Measurements from ENCODE around the gene PPP6R2.

Gene PPP6R2, protein sequence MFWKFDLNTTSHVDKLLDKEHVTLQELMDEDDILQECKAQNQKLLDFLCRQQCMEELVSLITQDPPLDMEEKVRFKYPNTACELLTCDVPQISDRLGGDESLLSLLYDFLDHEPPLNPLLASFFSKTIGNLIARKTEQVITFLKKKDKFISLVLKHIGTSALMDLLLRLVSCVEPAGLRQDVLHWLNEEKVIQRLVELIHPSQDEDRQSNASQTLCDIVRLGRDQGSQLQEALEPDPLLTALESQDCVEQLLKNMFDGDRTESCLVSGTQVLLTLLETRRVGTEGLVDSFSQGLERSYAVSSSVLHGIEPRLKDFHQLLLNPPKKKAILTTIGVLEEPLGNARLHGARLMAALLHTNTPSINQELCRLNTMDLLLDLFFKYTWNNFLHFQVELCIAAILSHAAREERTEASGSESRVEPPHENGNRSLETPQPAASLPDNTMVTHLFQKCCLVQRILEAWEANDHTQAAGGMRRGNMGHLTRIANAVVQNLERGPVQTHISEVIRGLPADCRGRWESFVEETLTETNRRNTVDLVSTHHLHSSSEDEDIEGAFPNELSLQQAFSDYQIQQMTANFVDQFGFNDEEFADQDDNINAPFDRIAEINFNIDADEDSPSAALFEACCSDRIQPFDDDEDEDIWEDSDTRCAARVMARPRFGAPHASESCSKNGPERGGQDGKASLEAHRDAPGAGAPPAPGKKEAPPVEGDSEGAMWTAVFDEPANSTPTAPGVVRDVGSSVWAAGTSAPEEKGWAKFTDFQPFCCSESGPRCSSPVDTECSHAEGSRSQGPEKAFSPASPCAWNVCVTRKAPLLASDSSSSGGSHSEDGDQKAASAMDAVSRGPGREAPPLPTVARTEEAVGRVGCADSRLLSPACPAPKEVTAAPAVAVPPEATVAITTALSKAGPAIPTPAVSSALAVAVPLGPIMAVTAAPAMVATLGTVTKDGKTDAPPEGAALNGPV

DNA sequence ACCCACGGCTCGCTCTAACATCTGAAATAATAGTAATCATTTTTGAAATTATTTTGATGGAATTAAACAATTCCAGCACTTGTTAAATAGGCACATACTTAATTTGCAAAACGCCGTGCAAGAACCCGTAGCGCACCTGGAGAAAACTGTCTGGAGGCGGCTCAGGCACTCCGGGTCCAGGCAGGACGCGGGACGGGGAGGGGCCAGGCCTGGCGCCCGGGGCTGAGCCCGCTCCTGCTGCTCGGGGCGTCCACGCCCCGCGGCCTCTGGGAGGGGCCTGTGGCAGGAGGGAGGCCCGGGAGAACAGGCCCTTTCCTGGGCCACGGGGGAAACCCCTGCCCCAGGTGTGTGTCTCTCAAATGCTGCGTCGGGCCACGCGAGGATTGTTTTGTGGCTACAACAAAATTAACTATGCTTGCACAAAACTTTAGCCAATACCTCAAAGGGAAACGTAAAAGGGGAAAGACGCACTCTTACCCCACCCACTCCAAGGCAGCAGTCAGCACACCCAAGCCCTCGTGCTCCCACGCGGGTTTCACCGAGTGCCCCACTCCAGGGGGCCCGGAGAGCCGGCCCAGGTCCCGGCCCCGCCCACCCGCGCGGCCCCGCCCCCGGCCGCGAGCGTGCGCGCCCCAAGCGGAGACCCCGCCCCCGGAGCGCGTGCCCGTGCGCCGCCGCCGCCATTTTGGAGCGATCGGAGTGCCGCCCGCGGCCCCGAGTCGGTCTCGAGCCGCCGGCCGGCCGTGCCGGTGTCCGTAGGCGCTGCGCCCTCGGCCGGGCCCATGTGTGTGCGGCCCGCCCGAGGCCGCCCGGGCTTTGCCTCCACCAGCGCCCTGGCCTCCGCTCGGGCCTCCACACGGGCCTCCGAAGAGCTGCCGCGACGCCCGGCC, at the start of gene PPP6R2:
Gene PPP6R2 (plus strand): TSS at position 677 of the 890 bp plus-strand sequence. CDS start 50,582 bp downstream, outside the sequence.
- peaks cover 6% of the 10 kb centered on the region for H3K4me1 Mint-ChIP-seq
- no peaks in the 10 kb centered on the region for H3K9me3 Mint-ChIP-seq
- H3K36me3 Mint-ChIP-seq = peaks cover 4% of the 10 kb centered on the region
- H3K4me3 Mint-ChIP-seq = peak within 1 kb of the TSS; percentile 78
- H3K27ac Mint-ChIP-seq = peak within 1 kb of the TSS; percentile 86
- ATAC-seq = peak; percentile 83
- DNase-seq (ENCODE audit: low spot score in 2 of 2) = peak; percentile 94 to 95

DNA sequence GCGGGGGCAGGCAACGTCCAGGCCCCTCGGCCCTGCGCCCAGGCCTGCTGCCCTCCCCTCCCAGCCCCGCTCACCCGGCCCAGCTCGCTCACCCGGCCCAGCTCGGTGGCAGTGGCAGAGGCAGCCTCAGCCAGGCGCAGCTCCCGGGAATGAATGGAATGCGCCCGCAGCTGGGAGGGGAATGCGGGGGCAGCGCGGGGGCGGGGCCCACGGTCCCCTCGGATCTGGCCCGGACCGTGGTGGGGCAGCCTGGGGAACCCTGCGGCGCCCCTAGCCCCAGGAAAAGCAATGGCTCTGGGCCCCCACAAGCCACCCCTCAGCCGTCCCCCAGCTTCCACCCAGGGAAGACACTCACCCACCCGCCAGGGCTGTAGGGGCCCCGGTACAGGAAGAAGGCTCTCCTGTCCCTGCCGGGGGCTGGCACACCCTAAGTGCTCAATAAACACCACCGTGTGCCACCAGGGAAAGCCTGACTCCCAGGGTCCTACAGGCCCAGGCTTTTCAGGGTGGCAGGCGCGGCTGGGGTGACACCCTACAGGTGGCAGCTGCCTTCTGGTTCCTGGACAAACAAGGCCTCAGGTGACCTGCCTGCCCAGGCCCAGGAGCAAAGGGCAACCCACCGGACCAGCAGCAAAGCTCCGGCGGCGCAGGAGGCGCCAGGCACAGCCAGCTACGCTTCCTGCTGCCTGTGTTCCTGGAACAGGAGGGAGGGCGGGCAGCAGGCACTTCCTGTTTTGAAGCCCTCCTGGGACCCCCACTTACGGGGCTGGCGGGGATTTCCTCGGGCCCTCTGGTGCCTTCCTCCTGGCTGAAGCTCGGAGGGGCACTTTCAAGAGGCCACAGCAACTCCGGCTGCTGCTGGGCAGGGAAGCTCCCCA, 49.4 kb upstream of the PPP6R2 start:
- Mint-ChIP-seq H3K27ac (no peak overlapping the region), H3K36me3 (no peaks in the 10 kb centered on the region), H3K4me1 (peaks cover 6% of the 10 kb centered on the region), H3K9me3 (no peaks in the 10 kb centered on the region), H3K4me3 (no peak overlapping the region)
- DNase-seq (ENCODE audit: low spot score in 2 of 2) (no peak), ATAC-seq (no peak)

DNA sequence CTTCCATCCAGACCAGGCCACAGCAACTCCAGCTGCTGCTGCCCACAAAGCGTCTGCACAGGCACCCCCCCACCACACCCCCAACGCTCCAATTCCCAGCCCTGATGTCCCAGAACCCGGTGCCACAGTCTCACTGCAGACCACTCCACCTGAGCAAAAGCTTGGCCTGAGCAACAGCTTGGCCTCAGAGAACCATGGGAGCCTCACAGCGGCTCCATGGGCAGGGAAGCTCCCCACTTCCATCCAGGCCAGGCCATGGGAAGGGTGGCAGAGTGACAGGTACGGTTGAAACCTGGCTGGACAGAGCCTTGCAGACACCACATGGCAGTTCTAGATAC, 48.8 kb upstream of the PPP6R2 start:
- no peaks in the 10 kb centered on the region for H3K9me3 Mint-ChIP-seq
- no peak overlapping the region for H3K4me3 Mint-ChIP-seq
- ATAC-seq = no peak
- H3K4me1 Mint-ChIP-seq = peaks cover 6% of the 10 kb centered on the region
- H3K36me3 Mint-ChIP-seq = no peaks in the 10 kb centered on the region
- DNase-seq (ENCODE audit: low spot score in 2 of 2) = no peak
- no peak overlapping the region for H3K27ac Mint-ChIP-seq

DNA sequence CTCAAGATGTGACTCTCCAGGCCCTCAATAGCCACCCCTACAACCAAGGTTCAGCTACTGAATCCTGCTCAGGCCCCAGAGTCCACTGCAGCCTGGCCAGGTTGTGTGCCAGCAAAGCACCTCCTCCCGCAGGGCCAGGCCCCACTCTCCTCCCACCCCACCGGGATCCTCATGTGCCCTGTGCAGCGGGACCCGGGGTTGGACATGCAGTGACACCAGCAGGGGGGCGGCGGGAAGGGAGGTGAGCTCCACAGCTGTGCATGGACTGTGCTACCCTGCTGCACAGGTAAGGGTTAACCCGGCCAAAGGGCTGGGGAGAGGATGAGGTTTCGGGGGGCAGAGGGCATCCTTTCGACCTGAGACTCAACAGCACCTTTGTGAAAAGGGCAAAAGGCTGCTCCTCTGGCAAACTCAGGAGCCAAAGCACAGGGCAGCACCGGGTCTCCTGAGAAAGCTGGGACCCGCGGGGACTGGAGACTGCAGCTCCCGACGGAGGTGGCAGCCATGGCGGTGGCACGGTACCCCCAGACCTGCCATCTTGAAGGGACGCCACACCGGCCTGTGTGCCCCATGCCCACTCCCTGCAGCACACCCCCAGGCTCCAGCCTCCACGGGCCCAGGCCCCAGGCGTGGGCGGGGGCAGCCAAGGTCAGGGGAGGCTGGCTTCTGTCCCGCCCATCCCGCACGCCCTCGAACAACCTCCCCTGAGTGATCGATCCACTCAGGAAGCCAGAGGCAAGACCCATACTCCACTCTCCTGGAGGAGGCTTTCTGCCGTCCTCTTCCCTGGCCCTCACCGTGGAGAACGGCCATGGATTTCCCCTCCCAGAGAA, 46.3 kb upstream of the PPP6R2 start:
- no peaks in the 10 kb centered on the region for H3K9me3 Mint-ChIP-seq
- no peaks in the 10 kb centered on the region for H3K36me3 Mint-ChIP-seq
- no peak overlapping the region for H3K4me3 Mint-ChIP-seq
- DNase-seq (ENCODE audit: low spot score in 2 of 2) (no peak), ATAC-seq (no peak)
- peaks cover 6% of the 10 kb centered on the region for H3K4me1 Mint-ChIP-seq
- H3K27ac Mint-ChIP-seq = no peak overlapping the region

DNA sequence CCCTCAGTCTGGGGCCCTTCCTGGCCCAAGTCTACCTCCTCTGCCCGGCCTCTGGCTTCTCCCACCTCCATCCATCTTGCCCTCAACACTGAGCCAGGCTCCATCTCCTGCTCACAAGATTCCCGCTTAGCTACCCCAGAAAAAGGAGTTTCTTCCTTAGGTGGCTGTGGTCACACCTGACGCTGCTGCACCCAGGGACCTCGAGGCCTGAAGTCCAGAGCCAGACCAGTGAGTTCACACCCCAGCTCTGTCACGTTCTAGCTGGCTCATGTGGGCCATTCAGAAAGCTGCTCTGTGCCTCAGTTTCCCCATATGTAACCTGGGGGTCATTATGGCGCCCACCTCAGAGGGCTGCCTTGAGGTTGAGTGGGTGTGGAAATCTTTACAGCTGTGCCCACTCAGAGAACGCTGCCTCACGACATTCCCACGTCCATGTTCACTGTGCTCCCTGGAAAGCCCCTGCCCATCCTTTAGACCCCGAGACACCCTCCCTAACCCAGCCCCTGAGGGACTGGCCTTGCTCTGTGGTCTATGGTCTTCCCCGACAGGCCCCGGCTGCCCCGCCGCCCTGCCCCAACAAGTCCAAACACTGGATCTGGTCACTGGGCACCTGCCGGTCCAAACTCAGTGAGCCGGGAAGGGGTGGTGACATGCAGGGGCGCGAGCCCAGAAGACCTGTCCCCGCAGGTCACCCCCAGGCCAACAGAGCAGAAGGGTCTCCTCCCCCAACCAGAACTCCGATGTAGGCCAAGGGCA, 45.4 kb upstream of the PPP6R2 start:
- no peak overlapping the region for H3K27ac Mint-ChIP-seq
- DNase-seq (ENCODE audit: low spot score in 2 of 2) (no peak), ATAC-seq (no peak)
- no peak overlapping the region for H3K4me3 Mint-ChIP-seq
- H3K9me3 Mint-ChIP-seq = no peaks in the 10 kb centered on the region
- H3K4me1 Mint-ChIP-seq = peaks cover 2% of the 10 kb centered on the region
- no peaks in the 10 kb centered on the region for H3K36me3 Mint-ChIP-seq

DNA sequence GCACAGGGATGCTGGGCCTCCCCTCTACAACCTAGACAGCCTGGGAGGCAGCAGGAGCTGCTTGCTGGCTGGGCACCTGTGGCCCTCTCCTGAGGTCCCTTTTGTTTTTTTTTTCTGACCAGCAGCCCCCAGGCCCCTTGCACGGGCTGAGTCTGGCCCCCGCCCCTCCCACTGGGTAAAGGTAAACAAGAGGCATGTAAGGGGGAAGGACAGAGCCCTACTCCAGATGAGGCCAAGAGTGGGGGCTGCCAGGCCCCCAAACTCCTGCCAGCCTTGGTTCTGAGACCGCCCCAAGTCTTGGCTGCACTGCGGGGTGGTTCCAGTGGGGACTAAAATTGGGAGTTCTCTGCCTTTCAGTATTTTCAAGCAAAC, 44.9 kb upstream of the PPP6R2 start:
- Mint-ChIP-seq H3K36me3 (no peaks in the 10 kb centered on the region), H3K9me3 (no peaks in the 10 kb centered on the region), H3K4me1 (no peaks in the 10 kb centered on the region), H3K27ac (no peak overlapping the region), H3K4me3 (no peak overlapping the region)
- ATAC-seq (no peak), DNase-seq (ENCODE audit: low spot score in 2 of 2) (no peak)

DNA sequence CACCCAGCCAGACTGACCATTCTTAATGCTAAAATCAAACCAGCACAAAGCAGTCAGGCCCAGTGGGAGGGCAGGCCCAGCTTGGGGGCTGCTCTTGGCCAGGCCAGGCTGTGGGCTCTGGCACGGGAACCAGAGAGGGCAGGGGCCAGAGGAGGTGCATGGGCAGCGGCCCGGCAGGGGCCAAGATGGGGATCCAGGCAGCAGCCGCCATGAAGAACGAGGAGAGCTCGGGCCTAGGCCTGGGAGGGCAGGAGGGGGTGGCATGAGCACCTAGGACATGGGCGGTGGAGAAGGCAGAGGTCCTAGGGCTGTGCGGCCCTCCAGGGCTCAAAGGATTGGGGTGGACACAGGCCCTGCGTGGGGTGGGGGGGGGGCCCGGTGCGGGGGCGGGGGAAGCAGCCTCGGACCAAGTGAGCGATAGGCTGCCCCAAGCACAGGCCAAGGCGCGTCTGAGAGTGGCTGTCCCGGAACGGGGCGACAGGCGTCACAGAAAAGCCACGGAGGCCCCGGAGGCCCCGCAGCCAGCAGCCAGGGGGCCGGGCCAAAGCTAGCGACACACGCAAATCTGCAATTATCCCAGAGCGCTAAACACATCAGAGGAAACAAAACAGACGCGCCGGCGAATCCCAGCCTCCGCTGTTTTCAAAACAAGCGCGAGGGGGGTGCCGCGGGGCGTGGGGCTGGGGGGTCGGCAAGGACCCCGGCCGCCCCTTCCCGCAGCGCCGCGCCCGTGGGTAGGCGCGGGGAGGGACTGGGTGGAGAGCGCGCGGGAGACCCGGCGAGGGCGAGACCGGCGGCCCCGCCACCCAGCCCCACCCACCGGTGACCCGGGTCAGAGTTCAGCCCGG, 44.0 kb upstream of the PPP6R2 start:
- DNase-seq (ENCODE audit: low spot score in 2 of 2) (no peak), ATAC-seq (no peak)
- Mint-ChIP-seq H3K4me1 (peaks cover 1% of the 10 kb centered on the region), H3K9me3 (no peaks in the 10 kb centered on the region), H3K36me3 (no peaks in the 10 kb centered on the region), H3K4me3 (no peak overlapping the region), H3K27ac (no peak overlapping the region)

DNA sequence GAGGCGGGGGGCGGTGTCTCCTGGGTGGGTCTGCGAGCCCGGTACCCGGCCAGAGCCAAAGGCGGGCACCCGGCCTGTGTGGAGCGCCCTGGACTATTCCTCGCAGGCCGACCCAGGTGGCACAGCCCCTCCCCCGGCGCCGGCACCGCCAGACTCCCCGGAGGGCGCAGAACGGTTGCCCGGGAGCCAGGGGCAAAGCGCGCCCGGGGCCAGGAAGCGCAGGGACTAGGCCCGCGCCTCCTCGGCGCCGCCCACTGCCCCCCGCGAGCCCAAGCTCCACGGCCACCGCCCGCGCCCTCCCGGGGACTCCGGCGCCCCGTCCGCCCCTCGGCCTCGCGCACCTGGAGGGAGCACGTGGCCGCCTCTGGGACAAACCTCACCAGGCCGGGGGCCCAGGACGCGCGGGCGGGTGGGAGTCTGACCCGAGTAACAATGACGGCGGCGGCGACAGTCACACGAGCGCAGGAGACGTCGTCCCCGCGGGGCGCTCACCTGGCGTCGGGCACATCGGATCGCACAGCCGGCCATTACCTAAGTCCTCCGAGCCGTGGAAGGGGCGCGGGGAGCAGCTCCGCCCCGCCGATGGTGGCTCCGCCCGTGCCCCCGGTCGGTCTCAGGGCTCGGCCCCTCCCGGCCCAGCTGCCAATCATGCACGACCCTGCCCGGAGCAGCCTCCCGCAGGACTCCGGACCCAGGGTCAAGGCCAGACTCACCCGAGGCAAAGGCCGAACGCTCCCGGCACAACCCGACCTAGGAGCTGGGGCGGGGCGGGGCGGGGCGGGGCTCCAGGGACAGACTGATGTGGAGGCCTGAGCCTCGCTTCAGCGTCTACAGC, 43.1 kb upstream of the PPP6R2 start:
- Mint-ChIP-seq H3K4me3 (no peak overlapping the region), H3K9me3 (no peaks in the 10 kb centered on the region), H3K4me1 (peaks cover 5% of the 10 kb centered on the region), H3K36me3 (no peaks in the 10 kb centered on the region), H3K27ac (no peak overlapping the region)
- ATAC-seq (no peak), DNase-seq (ENCODE audit: low spot score in 2 of 2) (no peak)

DNA sequence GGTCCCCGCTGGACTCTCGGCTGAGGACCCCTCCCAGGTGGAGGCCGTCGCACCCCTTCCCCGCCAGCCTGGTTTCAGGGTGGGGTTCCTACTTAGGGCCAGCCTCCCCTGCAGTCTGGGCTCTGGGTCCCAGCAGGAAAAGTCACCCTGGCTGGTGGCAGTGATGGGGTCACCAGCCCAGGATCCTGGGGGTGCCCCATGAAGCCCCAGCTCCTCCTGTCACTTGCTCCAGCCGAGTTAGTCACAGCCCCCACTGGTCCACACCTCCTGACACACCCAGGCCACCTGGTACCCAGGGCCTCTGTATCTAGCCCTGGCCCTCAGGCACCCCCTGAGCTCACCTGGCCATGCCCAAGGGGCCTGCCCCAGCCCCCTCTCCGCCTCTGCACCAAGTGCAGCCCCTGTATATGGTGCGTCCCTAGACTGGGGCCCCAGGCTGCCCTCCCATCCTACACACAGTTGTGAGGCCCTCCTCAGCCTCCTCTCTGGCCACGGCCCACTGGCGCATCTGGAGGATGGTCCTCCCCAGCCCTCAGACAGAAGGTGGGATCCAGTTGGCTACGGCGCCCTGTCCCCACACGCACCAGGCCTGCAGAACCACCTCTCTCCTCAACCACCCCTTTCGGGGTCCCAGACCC, 42.4 kb upstream of the PPP6R2 start:
- ATAC-seq (no peak), DNase-seq (ENCODE audit: low spot score in 2 of 2) (no peak)
- Mint-ChIP-seq H3K4me1 (peaks cover 6% of the 10 kb centered on the region), H3K9me3 (no peaks in the 10 kb centered on the region), H3K36me3 (no peaks in the 10 kb centered on the region), H3K4me3 (no peak overlapping the region), H3K27ac (no peak overlapping the region)

DNA sequence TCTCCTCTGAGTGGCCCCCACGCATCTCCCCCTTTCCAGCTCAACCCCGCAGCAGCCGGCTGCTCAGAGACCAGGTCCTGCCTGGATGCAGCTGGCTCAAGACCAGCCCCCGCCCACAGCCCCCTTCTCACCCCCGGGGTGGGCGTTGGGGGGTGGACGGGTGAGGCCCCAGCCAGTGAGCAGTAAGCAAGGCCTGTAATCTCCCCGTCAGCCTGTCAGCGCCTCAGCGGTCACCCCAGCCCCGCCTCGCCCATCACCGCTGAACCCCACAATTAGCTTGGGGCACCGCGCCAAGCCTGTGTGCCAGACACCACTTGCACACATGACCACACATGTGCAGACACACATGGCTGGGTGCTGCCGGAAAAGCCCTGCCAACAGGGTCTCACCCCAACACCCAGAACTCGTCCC, 41.5 kb upstream of the PPP6R2 start:
- ATAC-seq (no peak), DNase-seq (ENCODE audit: low spot score in 2 of 2) (no peak)
- Mint-ChIP-seq H3K4me1 (peaks cover 12% of the 10 kb centered on the region), H3K9me3 (no peaks in the 10 kb centered on the region), H3K27ac (no peak overlapping the region), H3K4me3 (no peak overlapping the region), H3K36me3 (no peaks in the 10 kb centered on the region)

DNA sequence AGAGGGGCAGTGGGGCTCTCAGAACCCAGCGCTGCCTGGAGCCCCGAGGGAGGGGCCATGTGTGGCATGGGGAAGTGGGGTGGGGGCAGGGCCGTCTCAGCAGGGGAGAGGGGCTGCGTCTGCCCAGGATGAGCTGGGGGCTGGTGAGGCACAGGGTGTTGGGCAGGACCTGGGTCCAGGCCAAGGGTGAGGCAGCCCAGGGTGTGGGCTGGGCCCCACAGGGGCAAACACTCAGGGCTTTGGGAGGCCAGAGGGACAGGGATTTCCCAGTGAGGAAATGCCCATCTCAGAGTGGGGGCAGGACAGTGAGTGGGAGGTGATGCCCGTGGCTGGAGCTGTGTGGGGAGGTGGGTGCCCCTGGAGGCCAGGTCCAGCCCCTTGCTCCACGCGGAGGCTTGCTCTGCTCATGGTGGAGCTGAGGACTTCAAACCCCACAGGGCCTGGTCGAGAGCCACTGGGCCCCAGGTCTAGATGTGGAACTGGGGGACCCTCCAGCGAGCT, 41.0 kb upstream of the PPP6R2 start:
- no peaks in the 10 kb centered on the region for H3K9me3 Mint-ChIP-seq

More for the DNA sequence above, 41.0 kb upstream of the PPP6R2 start:
- ATAC-seq = no peak
- DNase-seq (ENCODE audit: low spot score in 2 of 2) = no peak
- Mint-ChIP-seq H3K36me3 (no peaks in the 10 kb centered on the region), H3K27ac (no peak overlapping the region), H3K4me1 (peaks cover 12% of the 10 kb centered on the region), H3K4me3 (no peak overlapping the region)

Data from stimulated activated effector memory CD8-positive, alpha-beta T cell treated with anti-CD3 and anti-CD28 coated beads, Interleukin-12 subunit alpha, Interleukin-12 subunit beta, amount 100 ng/mL, for 72 hours (primary cell).